ENCODE results near the gene A2M. TPM values are rescaled to one million over a fixed set of nuclear protein-coding genes. Genes with fewer than 3 reads are reported as not detected.

A2M gene
- total RNA-seq, result 24.5 and 37.6 TPM in 2 replicates

DNA sequence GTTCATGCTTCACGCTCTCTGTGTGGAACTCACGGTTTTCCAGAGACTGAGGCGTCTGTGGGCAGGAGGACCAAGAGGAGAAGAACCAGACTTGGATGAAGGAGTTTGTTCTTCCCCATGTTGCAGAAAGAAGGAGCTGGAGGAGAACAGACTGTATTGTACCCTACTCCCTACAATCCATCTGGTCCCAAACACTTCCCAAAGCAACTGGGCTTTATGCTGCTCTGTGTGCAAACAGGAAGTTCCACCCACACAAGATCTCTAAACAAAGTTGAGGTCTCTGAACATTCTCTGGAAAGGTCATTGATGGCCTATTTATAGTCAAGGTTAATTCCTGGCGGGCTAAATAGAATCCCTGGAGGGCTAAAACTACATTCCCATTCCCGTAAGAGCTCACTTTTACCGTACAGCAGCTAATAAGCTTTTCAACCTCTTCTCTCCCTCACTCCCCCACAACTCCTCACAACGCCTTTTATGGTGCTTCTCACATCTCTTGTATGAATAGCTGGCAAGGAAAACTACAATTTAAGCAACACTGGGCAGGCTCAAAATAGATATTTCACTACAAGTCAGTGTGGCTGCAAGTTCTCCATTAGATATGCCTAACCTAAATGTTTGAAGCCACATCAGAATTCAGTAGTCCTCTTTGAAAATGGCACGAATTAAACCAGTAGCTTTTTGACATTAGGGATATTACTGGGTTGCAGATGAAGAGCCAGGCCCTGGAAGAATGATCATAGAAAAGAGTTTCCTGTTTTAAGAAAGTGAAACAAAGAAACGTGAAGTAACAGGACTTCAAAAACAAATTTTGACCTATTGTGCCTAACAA, at the start of gene A2M:
TSS of gene A2M (minus strand) at position 189 of the 829 bp plus-strand sequence. CDS start at position 119, 70 bp downstream.

Other genes starting within 250 kb of the A2M start
- 13.0 and 20.6 TPM in 2 replicates for gene PHC1, start 201.4 kb downstream of the A2M start, total RNA-seq
- 91.1 and 118 TPM in 2 replicates for gene M6PR, start 166.3 kb downstream of the A2M start, total RNA-seq
- gene KLRG1, start 126.4 kb downstream of the A2M start, total RNA-seq, result 0.38 and 1.3 TPM in 2 replicates
- gene PZP, start 92.5 kb upstream of the A2M start, total RNA-seq, result 0.98 and 1.1 TPM in 2 replicates